HG03558 (cell line): ENCODE results near the gene LITAFD.
"Not testable (repeated sequence)": the region's sequence is repeated elsewhere in the genome, so short reads cannot be mapped to it uniquely, and the experiment has no call there.

Experiments
- ATAC-seq: cut with Tn5 transposase; IDR thresholded peaks from one replicate; pipeline ENCODE4 v1.9.1; 2021; ENCODE audit warnings: moderate number of reproducible peaks; ENCODE audit not compliant: unreplicated experiment; ENCODE audit errors: extremely low read depth

Gene LITAFD

DNA sequence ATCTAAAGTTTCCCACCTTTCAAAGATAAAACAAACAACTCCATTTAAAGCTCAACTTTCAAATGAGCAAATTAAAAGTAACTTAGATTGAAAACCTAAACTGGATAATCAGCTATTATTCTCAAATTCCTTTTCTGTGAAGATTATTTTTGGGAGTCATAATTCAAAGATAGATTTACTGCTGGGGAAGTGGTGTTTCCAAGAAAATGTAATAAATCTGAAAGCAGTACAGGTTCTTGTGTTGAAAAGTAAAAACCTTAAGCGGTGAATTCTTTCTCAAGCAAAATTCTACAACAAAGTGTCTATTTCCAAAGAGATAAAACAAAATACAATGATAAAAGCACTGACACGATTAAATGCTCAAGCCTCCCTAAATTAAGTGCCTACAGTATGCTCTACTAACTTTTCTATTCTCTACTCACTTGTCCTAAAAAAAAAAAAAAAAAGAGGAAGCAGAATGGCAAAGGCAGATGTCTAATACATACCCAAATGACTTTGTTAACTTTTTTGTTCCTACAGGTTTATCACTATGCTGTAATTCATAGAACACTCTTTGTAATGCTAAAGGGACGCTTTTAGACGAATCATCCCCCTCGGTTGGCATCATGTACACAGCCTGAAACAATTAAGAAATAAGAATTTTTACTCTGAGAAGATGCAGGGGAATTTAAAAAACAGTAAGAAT is 34.5 kb downstream of the LITAFD start:
- no peak for ATAC-seq

DNA sequence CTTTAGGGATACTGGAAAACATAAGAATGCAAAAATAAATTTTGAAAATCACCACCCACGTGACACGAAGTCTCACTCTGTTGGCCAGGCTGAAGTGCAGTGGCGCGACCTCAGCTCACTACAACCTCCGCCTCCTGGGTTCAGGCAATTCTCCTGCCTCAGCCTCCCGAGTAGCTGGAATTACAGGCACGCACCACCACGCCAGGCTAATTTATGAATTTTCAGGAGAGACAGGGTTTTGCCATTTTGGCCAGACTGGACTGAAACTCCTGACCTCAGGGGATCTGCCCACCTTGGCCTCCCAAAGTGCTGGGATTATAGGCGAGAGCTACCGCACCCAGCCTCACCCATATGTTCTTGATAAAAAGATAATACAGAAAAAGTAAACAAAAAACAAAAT is 35.2 kb downstream of the LITAFD start:
- ATAC-seq: not testable (repeated sequence)

DNA sequence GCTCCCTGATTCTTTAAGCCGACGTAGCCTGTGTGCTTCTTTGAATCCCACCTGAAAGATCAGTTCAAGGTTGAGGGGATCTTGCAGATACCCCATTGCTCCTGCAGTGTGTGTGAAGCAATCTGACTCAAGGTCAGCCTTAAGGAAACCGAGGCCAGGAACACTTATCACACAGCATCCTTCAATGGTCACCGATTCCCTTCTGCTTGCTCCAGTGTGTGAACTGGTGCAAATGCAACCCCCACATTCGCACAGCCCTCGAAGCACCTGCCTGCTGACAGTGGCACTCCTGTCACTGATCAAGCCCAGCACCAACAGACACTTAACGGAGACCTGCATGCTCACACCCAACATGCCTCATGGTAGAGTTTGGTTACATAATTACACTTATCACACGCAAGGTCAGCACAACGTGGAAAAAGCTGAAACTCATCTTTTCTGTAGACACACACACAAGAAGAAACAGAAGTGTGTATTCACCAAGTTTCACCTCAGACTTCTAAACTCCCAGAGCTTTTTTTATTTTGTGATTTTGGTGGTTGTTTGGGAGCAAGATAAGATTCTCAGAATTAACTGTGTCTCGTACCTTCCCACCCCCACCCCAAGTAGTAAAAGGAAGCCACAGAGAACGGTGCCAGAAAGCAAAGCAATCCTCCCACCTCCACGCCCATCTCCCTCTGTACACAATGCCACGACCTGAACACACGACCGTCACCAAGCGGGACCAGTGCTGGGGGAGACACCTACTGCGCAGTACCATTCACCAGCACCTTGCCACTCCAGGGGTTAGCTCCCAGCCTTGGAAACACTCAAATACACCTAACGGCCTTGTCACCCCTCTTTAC is 37.2 kb downstream of the LITAFD start:
- ATAC-seq: no peak

DNA sequence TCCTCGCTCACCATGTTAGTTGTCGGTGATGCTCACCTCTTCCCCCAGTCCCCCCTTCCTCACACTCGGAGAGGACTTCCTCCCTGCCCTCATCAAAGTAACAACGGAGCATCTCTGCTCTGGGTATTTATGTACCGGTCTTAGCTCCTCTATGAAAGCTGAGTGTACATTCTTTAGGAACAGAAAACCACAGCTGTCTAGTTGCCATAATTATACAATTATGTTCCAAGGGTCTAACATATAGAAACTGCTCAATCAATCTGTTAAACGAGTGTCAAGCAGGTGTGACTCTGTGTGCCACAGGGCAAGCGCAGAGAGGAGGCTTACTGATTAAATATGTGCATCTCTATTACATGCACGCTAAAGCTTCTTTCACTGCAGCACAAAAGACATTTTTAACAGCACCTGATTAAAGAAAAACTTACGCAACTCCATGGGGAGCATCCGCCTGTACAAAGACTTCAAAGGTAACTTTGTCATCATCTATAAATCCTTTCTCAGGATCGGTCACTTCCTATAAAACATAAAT is 37.8 kb downstream of the LITAFD start:
- ATAC-seq: no peak

DNA sequence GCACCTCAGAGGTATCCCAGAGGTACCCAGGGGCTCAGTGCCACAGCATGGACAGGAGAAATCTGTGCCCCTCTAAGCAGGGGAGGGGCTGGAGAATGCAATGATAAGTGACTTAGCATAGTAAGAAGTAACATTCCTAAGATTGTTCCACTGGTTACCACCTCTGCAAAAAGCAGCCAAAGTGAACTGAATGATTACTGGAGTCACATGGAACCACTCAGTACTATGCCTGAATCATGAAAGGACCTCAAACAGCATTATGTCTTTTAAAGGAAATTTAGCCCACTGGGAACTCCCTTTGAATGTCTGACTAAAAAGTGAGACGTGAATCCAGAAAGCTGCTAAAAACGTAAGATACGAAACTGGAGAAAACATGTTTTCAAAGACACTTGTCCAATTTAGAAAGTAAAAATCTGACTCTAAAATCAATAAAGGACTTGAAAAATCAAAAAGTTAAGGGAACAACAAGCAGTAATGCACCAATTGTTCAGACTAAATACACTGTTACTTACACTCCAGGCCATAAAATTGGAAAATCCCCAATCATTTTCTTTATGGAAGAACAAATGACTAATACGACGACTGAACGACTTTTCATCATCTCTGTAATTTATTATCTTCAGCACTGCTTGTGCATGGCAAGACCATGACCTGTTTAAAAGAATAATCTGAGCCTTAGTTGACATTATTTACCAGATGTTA is 38.6 kb downstream of the LITAFD start:
- no peak for ATAC-seq

DNA sequence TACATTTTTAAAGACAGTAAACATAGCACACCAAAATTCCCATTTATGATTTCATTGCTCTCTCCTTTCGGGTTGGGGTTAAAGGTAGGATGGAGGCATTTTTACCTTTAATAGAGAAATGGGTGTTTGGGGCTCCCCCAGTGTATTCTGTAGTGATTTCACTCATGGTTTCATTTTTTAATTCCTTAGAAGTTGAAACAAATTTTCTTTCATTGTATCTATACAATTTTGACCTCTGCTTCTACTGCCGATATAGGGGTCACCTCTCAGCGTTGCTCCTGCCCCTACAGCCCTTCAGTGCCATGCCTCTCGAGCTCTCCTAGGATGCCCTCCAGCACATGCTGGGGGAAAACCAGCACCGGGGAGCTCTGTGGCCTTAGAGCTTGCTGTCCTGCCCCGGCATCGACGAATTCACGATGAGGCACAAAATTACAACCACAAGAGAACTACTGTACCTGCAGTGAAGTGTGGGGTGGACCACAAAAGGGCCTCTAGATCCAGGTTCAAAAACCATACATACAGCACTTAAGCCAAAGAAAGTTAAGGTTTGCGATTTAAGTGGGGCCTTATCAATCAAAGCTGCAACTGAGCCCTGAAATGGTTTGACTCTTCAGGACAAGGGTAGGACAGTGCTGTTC is 39.3 kb downstream of the LITAFD start:
- ATAC-seq: no peak

DNA sequence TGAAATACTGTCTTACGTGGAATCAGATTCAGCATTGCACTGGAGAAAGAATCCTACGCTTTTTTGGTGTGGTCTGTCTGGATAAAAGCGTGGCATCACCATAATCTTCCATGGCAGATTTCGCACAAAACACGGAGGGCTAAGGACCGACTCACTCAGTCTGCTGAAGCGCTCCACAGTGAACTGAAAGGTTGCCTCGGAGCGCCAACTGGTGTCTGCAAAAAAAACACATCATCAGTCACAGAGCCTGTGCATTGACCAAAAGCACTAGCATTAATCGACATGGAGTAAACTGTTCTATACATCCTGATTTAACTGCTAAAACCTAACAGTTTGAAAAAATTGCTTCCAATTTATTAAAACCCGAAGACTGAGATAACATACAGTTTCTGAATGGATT is 41.0 kb downstream of the LITAFD start:
- ATAC-seq: no peak

DNA sequence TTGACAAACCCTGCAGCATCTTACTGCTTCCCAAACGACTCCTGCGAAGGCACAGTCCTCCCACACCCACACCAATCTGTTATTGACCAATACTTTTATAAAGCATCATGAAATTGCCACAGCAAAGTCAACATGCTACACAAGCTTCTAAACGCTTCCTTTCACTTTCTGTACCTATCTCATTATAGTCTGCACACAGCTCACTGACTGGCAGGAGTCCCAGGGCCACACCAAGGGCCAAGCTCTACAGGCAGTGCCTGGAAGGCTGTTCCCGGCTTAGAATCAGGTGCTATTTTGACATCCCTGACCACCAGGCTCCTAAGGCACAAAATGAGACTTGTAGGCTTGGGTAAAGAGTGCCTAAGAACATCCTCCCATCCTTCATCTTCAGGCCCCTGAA is 42.1 kb downstream of the LITAFD start:
- ATAC-seq: no peak

DNA sequence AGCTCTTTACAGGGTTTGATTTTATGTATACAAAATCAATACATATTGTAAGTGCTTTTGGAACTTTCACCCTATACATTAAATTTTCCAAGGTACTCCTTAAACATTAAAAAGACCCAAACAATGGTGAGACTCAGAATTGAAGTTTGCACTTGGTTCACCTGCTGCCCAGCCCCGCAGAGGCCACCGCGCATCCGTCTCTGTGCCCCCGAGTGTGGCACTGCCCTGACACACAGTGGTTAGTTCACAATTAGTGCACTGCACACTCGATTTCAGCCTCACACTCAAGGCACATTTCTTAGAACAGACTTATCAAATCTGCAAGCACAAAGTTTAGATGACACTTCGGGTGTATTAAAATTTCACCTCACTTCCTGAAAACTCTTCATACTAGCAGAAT is 43.3 kb downstream of the LITAFD start:
- ATAC-seq: no peak

DNA sequence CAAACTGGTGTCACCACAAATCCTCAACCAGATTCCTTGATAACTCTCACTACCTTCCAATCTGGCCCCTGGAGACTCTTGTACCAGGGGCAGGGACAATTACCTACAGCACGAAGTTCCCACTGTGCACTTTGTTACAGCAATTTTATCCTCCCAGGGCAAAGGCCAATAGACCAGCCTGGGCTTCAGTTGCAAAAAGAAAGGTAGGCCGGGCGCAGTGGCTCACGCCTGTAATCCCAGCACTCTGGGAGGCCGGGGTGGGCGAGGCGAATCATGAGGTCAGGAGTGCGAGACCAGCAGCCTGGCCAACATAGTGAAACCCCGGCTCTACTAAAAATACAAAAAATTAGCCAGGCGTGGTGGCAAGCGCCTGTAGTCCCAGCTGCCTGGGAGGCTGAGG is 44.7 kb downstream of the LITAFD start:
- ATAC-seq: no peak

DNA sequence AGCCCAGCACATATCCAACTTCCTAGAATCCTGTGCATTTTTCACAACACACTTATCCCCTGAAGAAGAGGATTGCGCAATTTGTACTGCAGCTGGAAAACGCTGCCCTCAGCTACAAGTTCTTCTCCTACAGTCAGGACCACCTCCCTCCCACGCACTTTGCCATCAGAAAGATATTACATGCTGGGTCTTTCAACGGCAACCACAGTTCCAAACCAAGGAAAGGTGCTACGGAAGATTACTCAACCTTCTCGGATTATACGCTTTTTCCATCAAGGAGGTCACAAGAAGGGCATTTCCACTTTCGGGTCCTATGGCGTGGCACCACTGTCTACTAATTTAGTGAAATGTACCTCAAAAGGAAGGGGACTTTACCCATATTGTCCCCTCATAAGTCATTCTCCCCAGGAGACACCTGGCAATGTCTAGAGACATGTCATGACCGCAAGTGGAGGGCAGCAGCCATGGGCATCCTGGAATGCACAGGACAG is 46.4 kb downstream of the LITAFD start:
- no peak for ATAC-seq

DNA sequence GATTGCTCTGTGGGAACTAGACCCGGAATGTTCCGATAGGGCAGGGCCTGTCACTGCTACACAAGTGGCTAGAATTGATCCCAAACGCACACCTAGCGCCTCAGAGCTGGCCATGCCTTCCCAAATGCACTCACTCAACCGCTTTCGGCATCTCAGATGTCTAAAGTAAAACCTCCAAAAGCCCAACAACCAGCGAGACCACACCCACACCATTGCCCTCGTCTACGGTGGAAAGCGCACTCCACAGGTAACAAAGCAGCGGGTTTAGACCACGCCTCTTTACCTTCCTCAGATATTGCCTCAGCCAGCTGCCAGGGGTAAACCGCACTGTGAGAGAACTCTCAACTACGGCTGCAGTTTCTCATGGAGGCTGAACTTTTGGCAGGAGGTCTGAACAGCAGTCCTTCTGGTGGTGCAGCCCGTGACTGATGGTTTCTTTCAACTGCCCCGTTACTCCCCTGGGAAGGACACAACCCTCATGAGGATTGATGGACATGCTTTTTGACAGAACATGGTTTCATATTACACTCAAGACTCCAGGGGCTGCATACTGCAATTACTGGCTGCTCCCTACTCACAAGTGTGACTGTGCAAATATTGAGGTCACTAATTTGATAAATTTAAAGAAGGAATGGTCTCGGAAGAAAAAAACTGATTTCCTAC is 47.1 kb downstream of the LITAFD start:
- ATAC-seq: no peak

DNA sequence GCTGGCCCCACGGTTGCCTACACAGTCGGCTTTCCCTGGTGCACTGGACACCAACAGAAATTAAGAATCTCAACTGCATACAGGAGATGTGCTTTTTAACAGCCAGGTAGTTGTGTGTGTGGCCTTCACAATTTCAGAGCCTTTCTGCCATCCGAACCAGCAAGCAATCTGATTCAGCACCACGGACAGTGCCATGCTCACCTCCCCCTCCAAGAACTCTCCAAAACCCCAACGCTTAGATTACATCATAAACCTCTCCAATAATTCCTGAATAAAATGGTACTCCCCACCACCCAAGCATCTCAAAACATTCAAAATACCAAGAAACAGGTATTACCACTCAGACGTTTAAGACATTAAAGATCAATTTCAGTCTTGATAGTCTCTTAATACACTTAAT is 49.7 kb downstream of the LITAFD start:
- no peak for ATAC-seq

DNA sequence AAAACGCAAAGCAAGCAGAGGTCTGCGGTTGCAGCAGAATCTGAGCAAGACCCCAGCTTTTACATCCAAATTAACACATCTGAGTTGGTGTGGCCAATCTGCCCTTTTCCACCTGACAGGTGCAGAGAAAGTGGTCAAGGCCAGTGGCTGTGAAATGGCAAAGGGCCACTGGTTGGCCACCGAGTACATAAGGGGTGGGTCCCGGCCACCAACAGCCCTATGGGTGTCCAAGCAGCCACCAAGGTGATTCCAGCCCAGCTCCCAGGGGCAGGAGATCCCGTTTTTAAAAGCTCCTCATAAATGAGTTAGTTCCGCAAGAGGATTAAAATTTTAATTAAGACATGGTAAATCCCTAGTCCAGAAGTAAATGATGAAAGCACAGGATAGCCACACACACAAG is 52.5 kb downstream of the LITAFD start:
- no peak for ATAC-seq
